ENCODE results near the gene KCNK15.
A peak's percentile ranks its signal among the peaks of the same experiment; 100 is the strongest.

The KCNK15 gene

GRCh38 chr20:44737116-44737515 lies 8.5 kb upstream of the KCNK15 start:
- no peak for DNase-seq
- Histone ChIP-seq H3K27ac (peak overlapping the region; percentile 87 to 92), H3K27me3 (no peaks in the 10 kb centered on the region), H3K4me1 (peaks cover 0 to 87% (median 30%) of the 10 kb centered on the region in 4 donors), H3K9me3 (no peaks in the 10 kb centered on the region), H3K4me3 (no peak overlapping the region), H3K36me3 (no peaks in the 10 kb centered on the region)
- no peak for TF ChIP-seq CTCF (IDR thresholded peaks at IDR 0.05)
- intact Hi-C loops (cut with DNase I; ENCODE audit: low total_unique reads), result loop anchor here (10.0 kb wide), 1 partner anchor 132 kb away; no protein-coding TSS in a partner anchor

- H3K27ac ChIP-seq, result peak overlapping the region; percentile 42 to 75
- TF ChIP-seq CTCF (IDR thresholded peaks at IDR 0.05), result no peak
- H3K36me3 ChIP-seq, result no peaks in the 10 kb centered on the region
- no peaks in the 10 kb centered on the region for H3K27me3 ChIP-seq
- peak; percentile 72 to 83 for DNase-seq
- intact Hi-C loops (cut with DNase I; ENCODE audit: low total_unique reads), result loop anchor here (10.0 kb wide), 1 partner anchor 134 kb away; no protein-coding TSS in a partner anchor
- H3K4me1 ChIP-seq, result peaks cover 0 to 83% (median 30%) of the 10 kb centered on the region in 4 donors
- no peak overlapping the region for H3K4me3 ChIP-seq
- no peaks in the 10 kb centered on the region for H3K9me3 ChIP-seq
Observed at GRCh38 chr20:44738813-44739477, 6.7 kb upstream of the KCNK15 start.

DNA sequence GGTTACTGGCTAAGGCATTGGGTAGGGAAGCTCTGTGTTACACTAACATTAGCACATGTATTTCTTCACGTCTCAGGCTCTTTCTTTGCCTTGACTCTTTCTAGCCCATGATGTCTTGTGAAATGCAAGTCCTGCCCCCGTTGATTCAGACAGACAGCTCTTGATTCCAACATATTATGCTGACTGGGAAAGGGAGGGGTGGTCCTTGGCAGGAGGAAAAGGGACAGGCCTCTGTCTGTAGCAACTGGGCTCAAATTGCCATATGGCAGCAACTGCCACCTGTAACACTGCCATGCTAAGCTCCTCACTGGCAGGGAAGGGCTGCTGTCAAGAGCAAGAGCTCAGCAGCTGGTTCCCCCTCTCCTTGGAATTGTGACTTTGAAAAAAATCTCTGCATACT lies 5.7 kb upstream of the KCNK15 start:
- TF ChIP-seq CTCF (IDR thresholded peaks at IDR 0.05), result no peak
- no peaks in the 10 kb centered on the region for H3K9me3 ChIP-seq
- intact Hi-C loops (cut with DNase I; ENCODE audit: low total_unique reads), result loop anchor here (10.0 kb wide), 2 partner anchors 135 to 355 kb away; no protein-coding TSS in a partner anchor
- DNase-seq, result no peak
- H3K27me3 ChIP-seq, result no peaks in the 10 kb centered on the region
- H3K27ac ChIP-seq, result peak overlapping the region; percentile 42 to 75
- H3K36me3 ChIP-seq, result no peaks in the 10 kb centered on the region
- H3K4me1 ChIP-seq, result peaks cover 0 to 76% (median 25%) of the 10 kb centered on the region in 4 donors
- no peak overlapping the region for H3K4me3 ChIP-seq

DNA sequence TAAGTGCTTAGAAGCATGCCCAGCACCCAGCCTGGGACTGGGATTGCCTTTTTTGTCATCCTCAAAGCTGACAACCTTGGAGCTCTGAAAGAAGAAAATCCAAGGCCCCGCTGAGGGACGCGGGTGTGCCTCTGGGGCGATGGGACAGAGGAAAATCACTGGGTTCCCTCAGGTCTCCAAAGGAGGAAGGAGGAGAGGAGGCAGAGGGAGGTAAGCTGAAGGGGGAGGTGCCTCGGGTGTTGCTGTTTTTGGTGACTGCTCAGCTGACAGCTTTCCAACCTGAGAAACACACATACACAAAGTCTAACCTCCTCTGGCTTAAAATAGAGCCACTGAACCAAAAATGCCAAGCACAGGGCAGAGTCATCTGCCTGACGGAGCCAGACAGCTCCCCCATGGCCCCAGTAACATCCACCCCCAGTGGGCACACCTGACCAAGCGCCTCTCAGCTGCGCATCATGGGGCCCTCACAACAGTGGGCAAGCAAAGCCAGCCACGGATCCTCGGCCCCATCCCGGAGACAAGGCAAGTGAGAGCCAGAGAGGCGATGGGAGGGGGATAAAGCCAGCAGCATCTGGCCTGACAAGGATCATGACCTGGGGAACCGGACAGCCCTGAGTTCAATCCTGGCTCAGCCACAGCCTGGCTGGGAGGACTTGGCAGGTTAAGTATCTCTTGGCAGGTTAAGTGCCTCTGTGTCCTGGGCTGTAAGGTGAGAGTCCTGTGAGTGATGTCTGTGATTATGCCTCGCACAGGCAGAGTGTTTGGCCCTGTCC lies 3.2 kb upstream of the KCNK15 start:
- Histone ChIP-seq H3K9me3 (no peaks in the 10 kb centered on the region), H3K4me3 (no peak overlapping the region), H3K27me3 (no peaks in the 10 kb centered on the region), H3K27ac (peak overlapping the region; percentile 75 to 86), H3K4me1 (peaks cover 0 to 76% (median 39%) of the 10 kb centered on the region in 4 donors), H3K36me3 (no peaks in the 10 kb centered on the region)
- intact Hi-C loops (cut with DNase I; ENCODE audit: low total_unique reads), result loop anchor here (10.0 kb wide), 1 partner anchor 358 kb away; no protein-coding TSS in a partner anchor
- no peak for DNase-seq
- TF ChIP-seq CTCF (IDR thresholded peaks at IDR 0.05), result no peak

GRCh38 chr20:44743080-44743701 lies 2.5 kb upstream of the KCNK15 start:
- TF ChIP-seq CTCF (IDR thresholded peaks at IDR 0.05), result no peak
- Histone ChIP-seq H3K27me3 (no peaks in the 10 kb centered on the region), H3K4me1 (peaks cover 0 to 77% (median 44%) of the 10 kb centered on the region in 4 donors), H3K36me3 (no peaks in the 10 kb centered on the region), H3K27ac (peak overlapping the region; percentile 75 to 86), H3K4me3 (no peak overlapping the region), H3K9me3 (no peaks in the 10 kb centered on the region)
- intact Hi-C loops (cut with DNase I; ENCODE audit: low total_unique reads), result loop anchor here (10.0 kb wide), 1 partner anchor 358 kb away; no protein-coding TSS in a partner anchor
- no peak for DNase-seq

Data from tibial artery (tissue), 4 donors.